ENCODE data around the gene CARS1.

The CARS1 gene

DNA sequence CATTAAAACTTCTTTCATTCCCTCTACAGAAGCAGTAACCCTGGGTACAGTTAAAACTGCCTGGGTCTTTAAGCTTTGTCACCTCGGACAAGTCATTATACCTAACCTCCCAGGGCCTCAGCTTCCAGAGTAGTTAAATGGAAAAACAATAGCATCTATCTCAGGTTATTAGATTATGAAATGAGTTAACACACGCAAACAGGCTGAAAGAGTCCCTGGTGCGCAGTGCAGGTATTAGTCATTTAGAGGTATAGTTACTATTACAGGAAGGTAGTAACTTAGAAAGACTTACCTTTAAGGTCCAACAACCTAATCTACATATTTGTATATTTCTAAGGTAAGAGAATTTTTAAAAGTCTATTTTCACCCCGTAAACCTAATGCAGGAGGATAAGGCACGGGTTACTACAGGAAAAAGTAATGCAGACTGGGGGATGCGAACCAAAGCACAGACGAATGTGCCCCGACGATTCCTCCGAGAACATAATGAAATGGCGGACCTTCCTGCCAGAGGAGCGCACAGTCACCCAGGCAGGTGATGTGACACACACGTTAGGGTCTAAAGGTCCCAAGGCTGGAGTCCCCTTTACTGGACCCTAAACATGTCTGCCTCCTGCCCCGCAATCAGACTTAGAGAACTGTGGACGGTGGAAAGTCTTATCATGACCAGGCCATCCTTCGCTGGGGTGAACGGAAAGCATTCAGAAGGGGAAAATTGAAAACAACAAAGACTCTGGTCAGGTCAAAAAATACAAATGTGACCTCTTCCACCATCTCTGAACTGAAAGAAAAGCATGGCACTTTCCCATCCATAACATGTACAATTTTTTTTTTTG is 66.4 kb downstream of the CARS1 start:
- peak; percentile 3 to 25 for DNase-seq

DNA sequence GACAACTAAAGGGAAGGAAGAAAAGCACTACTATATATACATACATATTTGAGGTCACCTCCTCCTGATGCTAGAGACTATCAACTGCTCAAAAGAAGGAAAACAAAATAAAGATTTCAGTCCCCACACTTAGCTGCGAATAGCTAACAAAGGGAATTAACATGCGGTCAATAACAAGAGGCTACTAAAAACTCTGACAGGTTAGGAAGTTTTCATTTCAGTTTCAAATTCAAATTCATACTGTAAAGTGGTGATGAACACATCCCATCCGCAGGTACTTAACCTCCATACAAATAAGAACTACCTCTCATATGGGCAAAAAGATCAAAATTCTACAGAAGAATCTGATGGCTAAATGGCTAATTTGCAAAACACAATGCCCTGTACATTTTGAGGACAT is 67.7 kb downstream of the CARS1 start:
- no peak for DNase-seq

DNA sequence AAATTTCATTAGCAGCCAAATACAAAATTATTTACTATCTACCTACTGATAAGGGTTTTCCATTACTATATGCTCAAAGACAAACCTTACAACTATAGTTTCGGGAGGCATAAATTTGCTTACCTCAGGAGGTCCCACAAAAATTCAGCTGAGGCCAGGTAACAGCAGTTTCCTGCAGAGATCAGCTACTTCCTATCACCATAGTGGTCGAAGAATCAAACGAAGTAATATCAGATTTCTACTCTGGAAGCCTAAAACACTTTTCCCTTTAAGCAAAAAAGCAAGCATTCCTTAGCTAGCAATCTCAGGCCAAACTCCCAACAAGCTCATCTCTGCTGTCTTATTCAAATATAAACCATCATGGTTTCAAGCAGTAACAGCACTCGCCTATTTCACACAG is 68.2 kb downstream of the CARS1 start:
- DNase-seq, result peak; percentile 20 to 29

DNA sequence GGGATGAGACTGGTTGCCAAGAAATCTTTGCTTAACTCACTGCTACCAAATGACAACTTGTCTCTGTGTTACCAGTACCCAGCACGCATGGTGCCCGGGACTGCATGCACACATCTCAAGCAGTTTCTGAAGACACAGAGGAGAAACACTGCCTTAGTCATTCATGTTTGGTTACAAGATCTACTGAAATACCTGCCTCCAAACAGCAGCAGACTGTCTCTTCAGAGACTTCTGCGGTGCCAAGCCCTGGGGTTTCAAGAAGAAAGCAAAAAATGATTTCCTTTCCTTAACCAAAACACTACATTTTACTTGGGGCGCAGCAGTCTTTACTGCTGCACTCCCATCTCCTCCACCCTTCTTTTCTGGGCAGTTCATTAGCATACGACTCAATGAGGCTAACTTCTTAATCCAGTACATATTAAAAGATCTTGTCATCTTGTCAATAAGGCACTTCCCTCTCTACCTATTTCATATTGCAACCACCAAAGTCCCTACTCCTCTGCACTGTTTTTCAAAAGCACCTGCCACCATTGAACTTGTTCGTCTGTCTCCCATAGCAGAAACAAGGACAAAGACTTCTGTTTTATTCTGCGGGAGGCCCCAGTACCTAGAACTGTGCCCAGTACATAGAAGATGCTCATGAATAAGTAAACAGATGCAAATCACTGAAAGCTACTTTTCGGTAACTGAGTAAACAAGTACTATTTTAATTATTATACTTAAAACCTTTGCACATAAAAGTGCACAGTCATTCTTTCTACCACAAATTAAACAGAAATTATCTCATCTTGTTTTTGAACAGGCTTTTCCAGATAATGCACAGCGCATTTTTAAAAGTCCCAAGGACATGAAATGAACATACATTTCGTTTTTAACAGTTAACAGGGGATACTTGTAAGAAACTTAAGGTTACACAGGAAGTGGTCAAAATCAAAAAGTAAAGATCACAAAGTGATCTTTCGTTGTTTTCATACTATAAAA is 69.1 kb downstream of the CARS1 start:
- DNase-seq, result no peak

DNA sequence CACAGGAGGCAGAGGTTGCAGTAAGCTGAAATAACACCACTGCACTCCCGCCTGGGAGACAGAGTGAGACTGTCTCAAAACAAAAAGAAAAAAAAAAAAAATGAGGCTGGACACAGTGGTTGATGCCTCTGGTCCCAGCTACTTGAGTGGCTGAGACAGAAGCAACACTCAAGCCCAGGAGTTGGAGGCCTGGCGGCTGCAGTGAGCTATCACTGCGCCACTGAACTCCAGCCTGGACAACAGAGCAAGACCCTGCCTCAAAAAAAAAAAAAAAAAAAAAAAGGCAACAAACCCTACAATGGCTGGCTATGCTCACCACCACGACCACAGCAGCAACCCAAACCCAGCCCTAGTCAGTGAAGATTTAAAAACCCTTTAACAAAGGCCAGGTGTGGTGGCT is 73.3 kb downstream of the CARS1 start:
- no peak for DNase-seq

DNA sequence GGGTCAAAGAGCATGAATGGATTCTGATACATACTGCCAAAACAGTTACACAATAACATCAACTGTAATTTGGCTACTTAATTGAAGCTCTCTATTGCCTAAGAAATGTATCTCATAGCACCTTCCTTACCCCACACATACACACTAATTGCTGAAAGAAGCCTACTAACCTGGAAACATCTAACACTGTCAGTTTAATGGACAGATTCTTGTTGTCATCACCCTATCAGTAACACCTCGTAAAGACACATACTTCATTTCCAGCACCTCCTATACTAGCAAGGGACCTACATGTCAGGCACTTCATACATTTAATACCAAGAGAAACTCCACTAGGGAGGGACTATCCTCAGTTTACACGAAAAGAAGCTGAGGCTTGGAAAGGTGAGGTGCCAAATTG is 75.0 kb downstream of the CARS1 start:
- no peak for DNase-seq

DNA sequence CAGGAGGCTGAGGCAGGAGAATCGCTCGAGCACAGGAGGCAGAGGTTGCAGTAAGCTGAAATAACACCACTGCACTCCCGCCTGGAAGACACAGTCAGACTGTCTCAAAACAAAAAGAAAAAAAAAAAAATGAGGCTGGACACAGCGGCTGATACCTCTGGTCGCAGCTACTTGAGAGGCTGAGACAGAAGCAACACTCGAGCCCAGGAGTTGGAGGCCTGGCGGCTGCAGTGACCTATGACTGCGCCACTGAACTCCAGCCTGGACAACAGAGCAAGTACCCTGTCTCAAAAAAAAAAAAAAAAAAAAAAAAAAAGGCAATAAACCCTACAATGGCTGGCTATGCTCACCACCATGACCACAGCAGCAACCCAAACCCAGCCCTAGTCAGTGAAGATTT is 76.1 kb downstream of the CARS1 start:
- no peak for DNase-seq

DNA sequence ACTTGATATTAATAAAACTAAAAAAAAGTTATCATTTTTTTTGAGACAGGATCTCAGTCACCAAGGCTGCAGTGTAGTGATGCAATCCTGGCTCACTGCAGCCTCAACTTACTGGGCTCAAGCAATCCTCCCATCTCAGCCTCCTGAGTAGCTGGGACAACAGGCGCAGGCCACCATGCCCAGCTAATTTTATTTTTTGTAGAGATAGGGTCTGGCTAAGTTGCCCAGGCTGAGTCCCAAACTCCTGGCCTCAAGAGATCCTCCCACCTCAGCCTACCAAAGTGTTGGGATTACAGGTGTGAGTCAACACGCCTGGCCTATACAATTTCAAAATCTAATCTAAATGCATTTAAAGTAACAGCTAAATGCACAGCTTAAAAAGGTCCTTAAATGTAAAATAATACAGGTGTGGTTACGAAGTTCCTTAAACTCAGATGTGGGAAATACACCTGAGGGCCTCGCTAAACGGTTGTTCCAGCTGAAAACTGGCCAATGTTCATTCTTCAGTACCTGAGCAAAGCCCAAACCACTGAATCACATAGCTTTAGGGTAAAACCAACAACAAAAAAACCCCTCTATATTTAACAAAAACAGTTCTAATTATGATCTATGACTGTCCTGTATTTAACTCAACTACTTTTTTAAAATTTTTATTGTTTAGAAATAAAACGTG is 76.9 kb downstream of the CARS1 start:
- no peak for DNase-seq

DNA sequence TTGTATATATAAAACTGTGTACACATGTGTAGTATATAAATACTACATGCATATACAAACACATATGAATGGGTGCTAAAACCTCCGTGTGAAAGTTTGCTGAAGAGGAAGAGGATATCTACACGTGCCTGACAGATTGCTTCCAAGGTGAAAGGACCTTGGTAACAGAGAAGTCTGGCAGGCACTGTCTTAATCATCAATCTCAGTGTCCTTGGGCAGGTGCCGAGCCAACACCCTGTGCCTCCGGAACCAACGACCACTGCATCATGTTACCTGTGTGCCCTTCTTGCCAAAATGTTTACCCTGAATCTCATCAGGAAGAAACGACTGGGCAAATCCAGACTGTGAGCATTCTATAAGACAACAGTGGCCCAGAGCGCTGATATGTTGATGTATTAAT is 80.1 kb downstream of the CARS1 start:
- DNase-seq, result no peak

GRCh38 chr11:2976294-2977063 is 80.7 kb downstream of the CARS1 start:
- no peak for DNase-seq

- peak; percentile 56 to 85 for DNase-seq
Measured at GRCh38 chr11:2975594-2975993, 81.6 kb downstream of the CARS1 start.

DNA sequence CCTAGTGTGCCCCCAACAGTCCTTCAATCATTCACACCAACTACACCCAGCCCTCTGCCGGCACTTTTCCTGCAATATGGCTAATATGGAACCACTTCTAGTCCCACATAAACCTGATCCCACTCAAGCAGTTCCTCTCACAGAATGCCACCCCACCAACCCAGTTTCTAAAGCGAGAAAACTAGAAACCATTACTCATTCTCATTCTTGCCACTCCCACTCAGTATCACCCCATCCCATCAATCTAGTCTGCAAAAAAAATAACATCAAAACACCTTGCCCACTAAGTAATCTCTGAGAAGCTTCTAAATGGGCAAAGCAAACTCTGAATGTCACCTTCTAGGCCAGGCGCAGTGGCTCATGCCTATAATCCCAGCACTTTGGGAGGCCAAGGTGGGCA is 83.0 kb downstream of the CARS1 start:
- no peak for DNase-seq

DNA sequence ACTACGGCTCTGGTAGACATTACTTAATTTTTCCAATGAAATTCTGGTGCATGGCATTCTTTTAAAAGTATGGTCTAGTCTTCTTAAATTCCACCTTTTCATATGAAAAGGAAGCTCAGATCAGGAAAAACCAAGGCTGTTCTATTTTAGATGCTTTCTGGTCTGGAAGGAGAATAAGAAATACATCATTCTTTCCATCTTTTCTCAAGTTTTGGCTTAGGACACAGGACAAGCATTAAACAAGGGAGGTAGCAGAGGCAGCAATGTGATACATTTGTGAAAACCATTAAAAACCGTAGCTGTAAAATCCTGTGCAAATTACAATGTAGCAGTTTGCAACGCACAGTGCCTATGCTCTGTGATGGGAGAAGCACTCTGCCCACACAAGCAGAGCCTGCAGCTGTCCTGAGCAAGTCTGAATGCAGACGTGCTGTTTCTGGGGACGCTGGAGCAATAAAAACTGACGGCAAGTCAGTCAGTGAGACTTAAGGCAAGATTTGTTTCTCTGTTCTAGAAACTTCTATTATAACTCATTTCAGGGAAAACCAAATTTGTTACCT is 88.8 kb downstream of the CARS1 start:
- no peak for DNase-seq

- DNase-seq, result no peak
Measured at GRCh38 chr11:2964782-2965181, 92.4 kb downstream of the CARS1 start.

DNA sequence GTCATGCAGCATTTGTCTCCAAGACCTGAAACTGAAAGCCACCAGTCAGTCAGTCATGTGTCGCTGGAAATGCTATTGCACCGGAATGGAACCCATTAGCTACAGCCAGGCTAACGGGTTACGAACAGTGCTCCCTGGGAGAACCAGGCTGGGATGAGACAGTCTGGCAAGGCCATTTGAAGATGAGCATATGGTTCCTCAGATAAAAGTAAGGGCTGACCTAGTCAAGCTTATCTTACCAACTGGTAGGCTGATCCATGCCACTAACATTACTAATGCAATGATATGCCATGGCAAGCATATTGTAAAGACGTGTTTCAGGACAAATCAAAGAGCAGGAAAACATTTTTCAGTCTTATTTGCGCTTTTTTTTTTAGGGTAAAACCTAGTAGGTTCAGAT is 93.5 kb downstream of the CARS1 start:
- DNase-seq, result no peak

DNA sequence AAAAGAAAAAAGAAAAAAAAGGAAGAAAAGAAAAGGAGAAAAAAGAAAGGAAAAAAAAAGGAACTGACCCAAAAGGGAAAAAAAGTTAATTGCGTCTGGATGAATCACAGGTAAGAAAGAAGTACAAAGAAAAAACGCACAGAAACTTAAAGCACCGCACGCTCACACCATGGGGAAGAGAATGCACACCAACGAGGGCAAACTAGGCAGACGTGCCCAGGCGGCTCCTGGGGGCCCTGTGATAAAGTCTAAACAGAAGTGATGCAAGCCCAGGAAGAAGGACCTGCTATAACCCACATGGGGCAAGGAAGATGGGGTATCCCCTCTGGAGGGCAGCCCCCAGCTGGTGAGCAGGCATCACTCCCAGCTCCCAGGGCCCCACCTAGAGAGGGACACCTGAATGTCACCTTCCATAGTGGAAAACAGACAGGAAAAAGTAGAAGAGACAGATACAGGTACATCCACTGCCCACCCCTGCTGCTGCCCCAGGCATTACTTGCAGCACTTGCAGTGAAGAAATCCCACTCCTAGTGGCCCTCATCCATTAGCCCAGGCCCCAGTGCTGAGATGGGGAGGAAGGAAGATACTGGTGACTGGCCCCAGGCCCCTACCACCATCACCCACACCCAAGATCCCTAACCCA is 94.0 kb downstream of the CARS1 start:
- no peak for DNase-seq

GRCh38 chr11:2961080-2961479 is 96.1 kb downstream of the CARS1 start:
- DNase-seq, result no peak

GRCh38 chr11:2960139-2960538 is 97.1 kb downstream of the CARS1 start:
- no peak for DNase-seq

DNA sequence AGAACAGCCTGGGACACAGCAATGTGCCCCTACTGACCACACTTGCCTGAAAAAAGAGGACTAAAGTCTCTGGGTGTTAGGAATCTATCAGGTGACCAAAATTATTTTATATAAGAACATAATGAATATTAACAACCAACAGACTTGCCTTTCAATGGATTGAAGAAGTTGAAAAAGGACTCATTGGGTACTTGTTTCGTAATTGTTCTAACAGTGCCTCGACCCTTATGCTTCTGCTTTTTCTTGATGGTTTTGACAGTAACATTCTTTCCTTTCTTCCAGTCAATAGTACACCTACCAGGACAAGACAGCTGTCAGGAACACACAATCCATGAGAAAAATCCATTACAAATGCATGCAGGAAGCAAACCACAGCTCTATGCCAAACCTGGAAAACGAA is 99.0 kb downstream of the CARS1 start:
- peak; percentile 19 to 21 for DNase-seq

DNA sequence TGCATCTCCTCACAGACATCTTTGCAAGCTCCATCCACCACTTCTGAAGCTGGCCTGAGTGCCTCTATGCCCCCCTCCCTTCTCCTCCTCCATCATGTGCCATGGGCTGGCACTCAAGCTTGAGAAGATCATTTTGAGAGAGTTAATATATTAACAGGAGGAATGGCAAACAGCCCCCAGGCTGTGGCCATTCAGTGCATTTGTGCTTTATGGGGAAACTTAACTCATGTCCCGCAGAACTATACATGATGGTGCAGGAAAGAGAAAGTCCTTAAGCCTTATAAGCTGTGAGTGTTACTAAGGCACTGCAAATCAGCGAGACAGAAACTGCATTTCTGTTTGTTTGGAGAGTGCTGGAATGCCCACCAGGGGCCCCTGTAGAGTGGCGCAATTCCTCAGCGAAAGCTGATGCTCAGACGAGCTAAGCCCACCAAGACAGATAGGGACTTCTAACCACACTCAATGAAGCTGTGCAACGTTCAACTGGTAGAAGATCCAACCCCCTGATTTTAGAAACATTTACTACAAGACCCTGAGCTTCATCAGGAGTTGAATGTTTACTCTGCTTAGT is 101.2 kb downstream of the CARS1 start:
- DNase-seq, result no peak

- DNase-seq, result no peak
Measured at GRCh38 chr11:2954263-2954662, 103.0 kb downstream of the CARS1 start.

All from Kasumi-1 (cell line).